Activated effector memory CD4-positive, alpha-beta T cell treated with Interleukin-2 at 50 U/mL for 16 hours (primary cell): ENCODE results near the gene BRICD5.
A peak's percentile ranks its signal among the peaks of the same experiment; 100 is the strongest.

Experiments
- DNase-seq: peaks from one replicate; pipeline ENCODE4 v3.0.0-alpha.2; 2020

Gene BRICD5

GRCh38 chr16:2179107-2179501, 31.6 kb downstream of the BRICD5 start:
- DNase-seq = no peak

- DNase-seq = peak; percentile 6
Measured at GRCh38 chr16:2178321-2179106, 32.1 kb downstream of the BRICD5 start.

- DNase-seq = no peak
Measured at GRCh38 chr16:2177561-2177960, 33.1 kb downstream of the BRICD5 start.

GRCh38 chr16:2177101-2177500, 33.6 kb downstream of the BRICD5 start:
- no peak for DNase-seq

GRCh38 chr16:2176047-2176446, 34.6 kb downstream of the BRICD5 start:
- no peak for DNase-seq

GRCh38 chr16:2175454-2175853, 35.2 kb downstream of the BRICD5 start:
- DNase-seq = no peak

- no peak for DNase-seq
Measured at GRCh38 chr16:2174396-2175131, 36.1 kb downstream of the BRICD5 start.

GRCh38 chr16:2173916-2174315, 36.7 kb downstream of the BRICD5 start:
- no peak for DNase-seq

GRCh38 chr16:2173366-2173765, 37.3 kb downstream of the BRICD5 start:
- no peak for DNase-seq

GRCh38 chr16:2172688-2173335, 37.9 kb downstream of the BRICD5 start:
- DNase-seq = no peak

- DNase-seq = no peak
Measured at GRCh38 chr16:2171601-2172178, 39.0 kb downstream of the BRICD5 start.

GRCh38 chr16:2170587-2171435, 39.9 kb downstream of the BRICD5 start:
- no peak for DNase-seq

GRCh38 chr16:2170080-2170479, 40.6 kb downstream of the BRICD5 start:
- DNase-seq = no peak

- no peak for DNase-seq
Measured at GRCh38 chr16:2167068-2167638, 43.5 kb downstream of the BRICD5 start.

- DNase-seq = no peak
Measured at GRCh38 chr16:2166263-2167067, 44.2 kb downstream of the BRICD5 start.

GRCh38 chr16:2165861-2166260, 44.8 kb downstream of the BRICD5 start:
- DNase-seq = no peak

- peak; percentile 19 for DNase-seq
Measured at GRCh38 chr16:2163211-2163881, 47.3 kb downstream of the BRICD5 start.

- DNase-seq = no peak
Measured at GRCh38 chr16:2162676-2163118, 48.0 kb downstream of the BRICD5 start.

- DNase-seq = no peak
Measured at GRCh38 chr16:2161911-2162310, 48.8 kb downstream of the BRICD5 start.

GRCh38 chr16:2160915-2161551, 49.6 kb downstream of the BRICD5 start:
- no peak for DNase-seq
